ENCODE measurements around the gene CCT3.

CCT3 gene

GRCh38 chr1:156266051-156266450, 72.0 kb downstream of the CCT3 start:
- no peak for TF ChIP-seq CTCF (IDR thresholded peaks at IDR 0.05; ENCODE audit: low read depth, low read length, missing control alignments)
- no peak overlapping the region for H3K4me3 ChIP-seq (replicated peaks; ENCODE audit: low read depth, low read length)
- no peak for DNase-seq (ENCODE audit: extremely low read depth, low read depth)

- DNase-seq (ENCODE audit: extremely low read depth, low read depth), result no peak
- no peak for TF ChIP-seq CTCF (IDR thresholded peaks at IDR 0.05; ENCODE audit: low read depth, low read length, missing control alignments)
- H3K4me3 ChIP-seq (replicated peaks; ENCODE audit: low read depth, low read length), result no peak overlapping the region
Observed at GRCh38 chr1:156263288-156263655, 74.8 kb downstream of the CCT3 start.

GRCh38 chr1:156262461-156263287, 75.4 kb downstream of the CCT3 start:
- no peak overlapping the region for H3K4me3 ChIP-seq (replicated peaks; ENCODE audit: low read depth, low read length)
- no peak for TF ChIP-seq CTCF (IDR thresholded peaks at IDR 0.05; ENCODE audit: low read depth, low read length, missing control alignments)
- no peak for DNase-seq (ENCODE audit: extremely low read depth, low read depth)

- no peak overlapping the region for H3K4me3 ChIP-seq (replicated peaks; ENCODE audit: low read depth, low read length)
- no peak for DNase-seq (ENCODE audit: extremely low read depth, low read depth)
- no peak for TF ChIP-seq CTCF (IDR thresholded peaks at IDR 0.05; ENCODE audit: low read depth, low read length, missing control alignments)
Observed at GRCh38 chr1:156260896-156261295, 77.2 kb downstream of the CCT3 start.

- H3K4me3 ChIP-seq (replicated peaks; ENCODE audit: low read depth, low read length), result no peak overlapping the region
- no peak for DNase-seq (ENCODE audit: extremely low read depth, low read depth)
Observed at GRCh38 chr1:156259805-156260204, 78.3 kb downstream of the CCT3 start.

More at GRCh38 chr1:156259805-156260204, 78.3 kb downstream of the CCT3 start:
- TF ChIP-seq CTCF (IDR thresholded peaks at IDR 0.05; ENCODE audit: low read depth, low read length, missing control alignments), result peak; percentile 12

All from HFF-Myc (cell line).